NCI-H748 treated with DMSO at 0.1 percent for 48 hours (cell line): Measurements from ENCODE around the gene MEGF6.

Experiments
- DNase-seq: peaks from one replicate; lab custom pipeline; 2025; lab: John Stamatoyannopoulos, UW

The MEGF6 gene

GRCh38 chr1:3441880-3442279 is 169.4 kb downstream of the MEGF6 start:
- no peak for DNase-seq

DNA sequence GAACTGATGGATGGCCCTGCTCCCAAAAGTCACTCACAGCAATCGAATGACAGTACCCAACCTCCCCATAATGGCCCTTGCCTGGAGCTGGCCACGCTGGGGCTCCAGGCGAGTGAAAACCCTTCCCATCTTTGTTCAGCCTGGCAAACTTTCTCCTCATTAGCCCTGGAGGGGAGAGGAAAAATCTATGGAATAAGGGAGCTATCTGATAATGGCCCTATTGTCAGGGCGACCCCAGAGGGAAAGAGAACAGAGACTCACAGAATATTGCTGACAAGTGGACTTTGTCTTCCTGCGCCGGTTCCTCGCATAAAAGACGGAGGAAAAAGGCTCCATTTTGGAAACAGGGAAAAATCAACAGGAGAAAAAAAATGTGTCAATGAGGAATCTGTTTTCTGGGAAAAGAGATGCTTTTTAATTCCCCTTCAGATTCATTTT is 169.9 kb downstream of the MEGF6 start:
- no peak for DNase-seq

DNA sequence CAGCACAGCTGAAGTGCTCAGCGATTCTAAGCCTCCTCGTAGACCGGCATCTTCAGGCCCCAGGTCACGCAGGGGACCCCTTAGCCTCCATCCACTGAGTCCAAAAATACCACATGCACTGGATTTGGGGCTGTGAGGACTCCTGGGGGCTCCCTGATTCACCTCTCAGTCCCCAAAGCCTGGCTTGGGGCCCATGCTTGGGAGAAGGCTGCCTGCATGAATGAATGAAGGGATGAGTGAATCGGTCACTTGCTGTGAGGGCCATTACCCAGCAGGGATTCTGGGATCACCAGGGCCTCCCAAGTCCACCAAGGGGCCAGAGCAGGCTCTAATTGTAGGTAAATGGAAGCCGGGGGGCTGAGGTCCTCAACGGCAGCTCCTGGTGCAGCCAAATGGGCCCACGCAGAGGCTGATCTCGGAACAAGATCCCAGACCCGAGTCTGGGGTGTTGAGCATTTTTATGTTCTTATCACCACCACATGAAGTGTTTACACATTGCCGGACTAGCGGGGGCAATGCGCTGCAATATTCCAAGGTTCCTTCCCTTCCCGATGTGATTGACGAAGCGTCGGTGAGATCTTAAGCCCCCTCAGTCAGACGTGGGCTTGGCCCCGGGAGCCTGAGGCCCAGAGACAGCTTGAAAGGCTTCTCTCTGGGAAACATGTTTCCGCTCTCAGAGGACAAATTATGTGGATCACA is 170.4 kb downstream of the MEGF6 start:
- DNase-seq: no peak

GRCh38 chr1:3440300-3440681 is 171.0 kb downstream of the MEGF6 start:
- DNase-seq: no peak
